ENCODE results near the gene CRAMP1. TPM values are rescaled to one million over a fixed set of nuclear protein-coding genes. Genes with fewer than 3 reads are reported as not detected.
A peak's percentile ranks its signal among the peaks of the same experiment; 100 is the strongest.

The CRAMP1 gene
- total and polyA plus RNA-seq, 3 donors from 2014 or later, result 54.1 to 65.1 (median 54.8) TPM

DNA sequence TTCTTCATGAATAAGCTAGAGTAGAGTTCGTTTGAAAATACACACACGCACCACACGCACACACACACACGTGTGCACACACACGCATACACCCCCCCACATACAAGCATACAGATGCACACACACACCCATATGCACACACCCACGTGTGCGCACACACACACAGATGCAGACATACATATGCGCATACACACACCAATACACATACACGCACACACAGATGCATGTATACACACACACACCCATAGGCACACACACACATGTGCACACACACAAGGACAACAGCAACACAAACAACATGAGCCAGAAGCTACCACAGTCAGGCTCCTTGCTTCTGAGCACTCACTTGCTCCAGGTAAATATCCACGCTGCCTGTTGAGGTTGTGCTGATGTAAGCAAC lies 5.4 kb upstream of the CRAMP1 start:
- no peaks in the 10 kb centered on the region for H3K36me3 ChIP-seq (ENCODE audit: low read depth, missing control alignments)
- intact Hi-C loops (cut with DNase I; ENCODE audit: low total_unique reads), result no loop called here
- 91 to 94% methylated on average over 9 to 10 of the region's 10 CpGs for WGBS, 2 donors

DNA sequence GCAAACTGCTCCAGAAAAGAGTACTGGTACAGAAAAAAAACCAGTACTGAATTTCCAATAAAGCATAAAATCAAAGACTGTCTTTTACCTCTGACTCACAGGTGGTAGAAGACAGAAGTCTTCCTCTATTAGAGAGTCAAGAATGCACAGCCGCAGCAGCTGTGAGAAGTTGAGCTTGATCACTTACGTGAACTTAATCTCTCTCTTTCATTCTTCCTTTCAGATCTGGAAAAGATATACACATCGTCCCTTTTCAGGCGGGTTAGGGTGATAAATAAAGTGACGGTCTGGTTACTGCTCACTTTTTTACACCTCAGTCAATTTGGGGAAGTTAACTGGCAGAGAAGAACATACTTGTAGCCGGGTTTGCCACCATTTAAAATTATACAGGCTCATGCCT lies 4.2 kb upstream of the CRAMP1 start:
- intact Hi-C loops (cut with DNase I; ENCODE audit: low total_unique reads), result no loop called here
- H3K9me3 ChIP-seq, result no peaks in the 10 kb centered on the region
- no peak overlapping the region for H3K27ac ChIP-seq
- H3K27me3 ChIP-seq, result no peaks in the 10 kb centered on the region
- 87 to 93% methylated on average over 6 of the region's 6 CpGs for WGBS, 2 donors
- H3K4me1 ChIP-seq, result peaks cover 13% of the 10 kb centered on the region
- DNase-seq, result no peak
- no peak overlapping the region for H3K4me3 ChIP-seq
- no peak for TF ChIP-seq POLR2A (IDR thresholded peaks at IDR 0.05)
- TF ChIP-seq, protein P1, sequence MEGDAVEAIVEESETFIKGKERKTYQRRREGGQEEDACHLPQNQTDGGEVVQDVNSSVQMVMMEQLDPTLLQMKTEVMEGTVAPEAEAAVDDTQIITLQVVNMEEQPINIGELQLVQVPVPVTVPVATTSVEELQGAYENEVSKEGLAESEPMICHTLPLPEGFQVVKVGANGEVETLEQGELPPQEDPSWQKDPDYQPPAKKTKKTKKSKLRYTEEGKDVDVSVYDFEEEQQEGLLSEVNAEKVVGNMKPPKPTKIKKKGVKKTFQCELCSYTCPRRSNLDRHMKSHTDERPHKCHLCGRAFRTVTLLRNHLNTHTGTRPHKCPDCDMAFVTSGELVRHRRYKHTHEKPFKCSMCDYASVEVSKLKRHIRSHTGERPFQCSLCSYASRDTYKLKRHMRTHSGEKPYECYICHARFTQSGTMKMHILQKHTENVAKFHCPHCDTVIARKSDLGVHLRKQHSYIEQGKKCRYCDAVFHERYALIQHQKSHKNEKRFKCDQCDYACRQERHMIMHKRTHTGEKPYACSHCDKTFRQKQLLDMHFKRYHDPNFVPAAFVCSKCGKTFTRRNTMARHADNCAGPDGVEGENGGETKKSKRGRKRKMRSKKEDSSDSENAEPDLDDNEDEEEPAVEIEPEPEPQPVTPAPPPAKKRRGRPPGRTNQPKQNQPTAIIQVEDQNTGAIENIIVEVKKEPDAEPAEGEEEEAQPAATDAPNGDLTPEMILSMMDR (IDR thresholded peaks at IDR 0.05), result no peak
- H3K36me3 ChIP-seq (ENCODE audit: low read depth, missing control alignments), result no peaks in the 10 kb centered on the region

More for the DNA sequence above, 5.4 kb upstream of the CRAMP1 start:
- Histone ChIP-seq H3K4me1 (peaks cover 13% of the 10 kb centered on the region), H3K9me3 (no peaks in the 10 kb centered on the region), H3K27me3 (no peaks in the 10 kb centered on the region), H3K4me3 (no peak overlapping the region), H3K27ac (no peak overlapping the region)
- DNase-seq, result no peak
- no peak for TF ChIP-seq POLR2A (IDR thresholded peaks at IDR 0.05)
- TF ChIP-seq, protein P1 (IDR thresholded peaks at IDR 0.05), result no peak

DNA sequence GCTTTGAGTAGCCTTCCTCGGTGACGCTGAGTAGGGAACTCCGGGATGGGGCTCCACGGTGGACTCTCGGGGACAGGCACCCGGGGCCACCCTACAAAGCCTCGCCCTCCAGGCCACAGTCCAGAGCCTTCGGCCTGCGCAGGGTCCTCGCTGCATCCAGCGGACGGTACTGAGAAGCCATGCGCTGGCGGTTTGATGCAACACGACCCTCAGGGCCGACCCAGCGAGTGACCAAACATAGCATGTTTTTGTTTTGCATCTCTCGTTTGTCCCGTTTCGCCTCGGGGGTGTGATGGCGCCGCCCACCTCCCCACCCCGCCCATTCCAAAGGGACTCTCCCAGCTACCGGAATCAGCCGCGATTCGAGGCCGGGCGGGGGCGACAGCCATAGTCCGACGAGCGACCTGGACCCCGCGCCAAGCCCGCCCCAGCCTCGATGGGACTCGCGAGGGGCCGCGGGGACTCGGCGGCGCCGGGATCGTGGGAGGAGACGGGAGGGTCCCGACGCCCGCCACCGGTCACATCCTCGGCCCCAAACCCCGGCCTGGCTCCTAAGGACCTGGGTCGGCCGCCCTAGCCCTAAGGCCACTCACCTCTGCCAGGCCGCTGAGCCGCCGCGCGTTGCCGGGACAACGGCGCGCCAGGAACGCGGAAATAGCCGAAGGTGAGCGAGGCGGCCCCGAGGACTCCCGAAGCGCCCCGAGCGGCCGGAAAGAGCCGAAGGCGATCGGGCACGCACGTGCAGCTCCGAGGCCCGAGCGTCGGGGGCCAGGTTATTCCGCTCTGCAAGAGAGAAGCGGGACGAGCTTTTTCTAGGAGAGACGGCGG lies 1.9 kb upstream of the CRAMP1 start:
- DNase-seq, result peak; percentile 86
- 1 to 2% methylated on average over 25 to 60 of the region's 90 CpGs for WGBS, 2 donors
- no peaks in the 10 kb centered on the region for H3K9me3 ChIP-seq
- TF ChIP-seq, protein P1 (IDR thresholded peaks at IDR 0.05), result no peak
- TF ChIP-seq POLR2A (IDR thresholded peaks at IDR 0.05), result no peak
- peaks cover 13% of the 10 kb centered on the region for H3K4me1 ChIP-seq
- no peaks in the 10 kb centered on the region for H3K27me3 ChIP-seq
- H3K27ac ChIP-seq, result peak overlapping the region; percentile 87 to 90
- intact Hi-C loops (cut with DNase I; ENCODE audit: low total_unique reads), result loop anchor here (5.0 to 10.0 kb wide), 2 partner anchors 75 to 118 kb away; partner anchors contain the start of genes TELO2 and TMEM204
- H3K4me3 ChIP-seq, result peak overlapping the region; percentile 63 to 85
- H3K36me3 ChIP-seq (ENCODE audit: low read depth, missing control alignments), result no peaks in the 10 kb centered on the region

DNA sequence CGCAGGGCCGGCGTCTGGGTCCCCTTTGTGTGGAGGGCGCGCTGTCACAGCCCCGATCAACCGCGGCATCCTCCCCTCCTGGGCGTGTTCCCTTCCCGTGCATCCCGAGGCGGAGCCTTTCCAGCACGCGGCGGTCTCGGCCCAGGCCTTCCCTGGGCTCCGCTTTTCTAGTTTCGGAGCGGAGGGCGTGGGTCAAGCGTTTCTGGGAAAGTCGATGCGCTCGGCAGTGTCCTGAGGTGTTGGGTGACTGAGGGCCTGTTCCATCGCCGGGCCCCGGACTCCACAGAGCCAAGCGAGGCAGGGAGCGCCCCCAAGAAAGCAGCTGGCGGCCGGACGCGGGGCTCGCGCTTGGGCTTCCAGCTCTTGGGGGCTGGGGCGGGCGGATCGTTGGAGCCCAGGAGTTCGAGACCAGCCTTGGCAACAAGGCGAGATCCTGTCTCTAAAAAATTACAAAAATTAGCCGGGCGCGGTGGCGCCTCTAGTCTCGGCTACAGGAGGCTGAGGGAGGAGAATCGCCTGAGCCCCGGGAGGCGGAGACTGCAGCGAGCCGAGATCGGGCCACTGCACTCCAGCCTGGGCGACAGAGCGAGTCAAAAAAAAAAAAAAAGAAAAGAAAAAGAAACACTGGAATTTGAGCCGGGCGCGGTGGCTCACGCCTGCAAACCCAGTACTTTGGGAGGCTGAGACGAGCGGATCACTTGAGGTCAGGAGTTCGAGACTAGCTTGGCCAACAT lies 1.1 kb upstream of the CRAMP1 start:
- DNase-seq, result no peak
- H3K4me1 ChIP-seq, result peaks cover 13% of the 10 kb centered on the region
- intact Hi-C loops (cut with DNase I; ENCODE audit: low total_unique reads), result loop anchor here (5.0 to 10.0 kb wide), 2 partner anchors 76 to 119 kb away; partner anchors contain the start of genes TELO2 and TMEM204
- H3K36me3 ChIP-seq (ENCODE audit: low read depth, missing control alignments), result no peaks in the 10 kb centered on the region
- H3K27ac ChIP-seq, result peak overlapping the region; percentile 87 to 90
- 2 to 5% methylated on average over 36 to 60 of the region's 60 CpGs for WGBS, 2 donors
- H3K9me3 ChIP-seq, result no peaks in the 10 kb centered on the region
- no peak for TF ChIP-seq POLR2A (IDR thresholded peaks at IDR 0.05)
- TF ChIP-seq, protein P1 (IDR thresholded peaks at IDR 0.05), result no peak
- H3K27me3 ChIP-seq, result no peaks in the 10 kb centered on the region
- peak overlapping the region; percentile 63 to 85 for H3K4me3 ChIP-seq
